A673 (cell line): ENCODE measurements around the gene MYL9. TPM values are rescaled to one million over a fixed set of nuclear protein-coding genes. Genes with fewer than 3 reads are reported as not detected.

Experiments used
- BruUV-seq: library from RNA; stranded (reverse); fragments of 400-500 nt; replicated peaks from 2 replicates; lab custom pipeline; 2021; lab: Mats Ljungman, UMichigan
- CTCF ChIA-PET: fragments of 300-600 bp; sonication (Branson Sonifier 250); formaldehyde crosslinking; loops from one replicate; lab custom pipeline; 2022; ENCODE audit warnings: antibody characterized with exemption; lab: Charles Lee
- POLR2A ChIA-PET: fragments of 300-600 bp; sonication (Branson Sonifier 250); formaldehyde crosslinking; loops from one replicate; lab custom pipeline; 2022; ENCODE audit warnings: antibody characterized with exemption; ENCODE audit not compliant: low non-redundant PET; lab: Charles Lee
- DNase-seq: peaks from one replicate; pipeline ENCODE4 v3.0.0-alpha.2; 2015; ENCODE audit warnings: low spot score
- H3K27ac ChIP-seq: fragments of 200-600 bp; sonication (generic); 2 replicates; pipeline ENCODE4 v1.5.1; 2016; ENCODE audit warnings: mixed run types, low read depth, mild to moderate bottlenecking, mixed read lengths, antibody characterized with exemption, low read length; ENCODE audit not compliant: poor library complexity, severe bottlenecking
- H3K27me3 ChIP-seq: fragments of 200-600 bp; sonication (generic); replicated peaks from 2 replicates; pipeline ENCODE4 v1.6.1; 2017; ENCODE audit warnings: mixed run types, low read depth, mild to moderate bottlenecking, mixed read lengths, antibody characterized with exemption, low read length; ENCODE audit not compliant: insufficient read depth, poor library complexity
- H3K36me3 ChIP-seq: fragments of 200-600 bp; sonication (generic); 2 replicates; pipeline ENCODE4 v1.6.1; 2016; ENCODE audit warnings: mixed run types, mild to moderate bottlenecking, mixed read lengths, antibody characterized with exemption, low read length; ENCODE audit not compliant: insufficient read depth, poor library complexity, severe bottlenecking
- H3K4me1 ChIP-seq: fragments of 200-600 bp; sonication (generic); 2 replicates; pipeline ENCODE4 v1.6.1; 2017; ENCODE audit warnings: mixed run types, mild to moderate bottlenecking, mixed read lengths, antibody characterized with exemption, low read length; ENCODE audit not compliant: insufficient read depth, poor library complexity, severe bottlenecking
- H3K4me3 ChIP-seq: fragments of 200-600 bp; sonication (generic); 2 replicates; pipeline ENCODE4 v1.5.1; 2016; ENCODE audit warnings: low read depth, mixed run types, mild to moderate bottlenecking, mixed read lengths, low read length; ENCODE audit not compliant: poor library complexity, severe bottlenecking
- H3K9me3 ChIP-seq: fragments of 200-600 bp; sonication (generic); 2 replicates; pipeline ENCODE4 v1.6.1; 2016; ENCODE audit warnings: mixed run types, low read depth, mild to moderate bottlenecking, mixed read lengths, antibody characterized with exemption, low read length; ENCODE audit not compliant: poor library complexity, severe bottlenecking
- EZH2 ChIP-seq: fragments of 200-600 bp; sonication (generic); IDR thresholded peaks from 2 replicates; pipeline ENCODE4 v1.6.1; 2017; ENCODE audit warnings: borderline replicate concordance, low read depth, mild to moderate bottlenecking, mixed read lengths, antibody characterized with exemption, low read length; ENCODE audit not compliant: poor library complexity, severe bottlenecking
- intact Hi-C: fragments of 100-400 bp; cut with micrococcal nuclease; formaldehyde crosslinking; loops from one replicate; pipeline ENCODE4 v1.10.0; 2022; ENCODE audit not compliant: unreplicated experiment
- total RNA-seq: library from RNA; stranded (reverse); gene quantifications from 2 replicates; pipeline ENCODE4 v1.2.3, GENCODE V29; 2021
- TF ChIP-seq, protein P1 (sequence below): fragments of 300-800, 200-600 bp; sonication (generic); conservative IDR thresholded peaks from 2 replicates; pipeline ENCODE4 v1.5.1; 2017; ENCODE audit warnings: low read depth, mild to moderate bottlenecking, antibody characterized with exemption, low read length, moderate library complexity, mixed read lengths

Gene MYL9
- total RNA-seq, 1 experiment from 2014 or later: not detected

DNA sequence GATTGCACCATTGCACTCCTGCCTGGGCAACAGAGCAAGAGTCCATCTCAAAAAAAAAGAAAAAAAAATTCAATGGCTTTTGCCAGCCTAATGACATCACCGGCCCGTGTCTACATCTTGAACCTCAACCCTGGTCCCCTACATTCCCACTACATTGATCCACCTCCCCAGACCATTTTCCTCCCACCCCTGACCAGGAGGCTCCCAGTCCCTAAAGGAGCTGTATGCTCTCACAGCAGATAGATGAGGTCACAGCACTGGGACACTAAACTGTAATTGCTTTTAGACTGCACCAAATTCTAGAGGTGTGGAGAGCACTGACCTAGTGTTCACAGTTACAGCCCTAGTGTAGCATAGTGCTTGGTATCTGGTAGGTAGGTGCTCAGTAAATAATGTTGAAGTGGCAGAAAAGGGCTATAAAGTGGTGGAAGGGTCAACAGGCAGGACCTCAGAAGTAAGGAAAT is 42.7 kb downstream of the MYL9 start:
- Histone ChIP-seq H3K9me3 (no peaks in the 10 kb centered on the region), H3K27me3 (no peaks in the 10 kb centered on the region), H3K4me3 (no peak overlapping the region), H3K36me3 (peaks cover 52% of the 10 kb centered on the region), H3K4me1 (peaks cover 23% of the 10 kb centered on the region), H3K27ac (no peak overlapping the region)
- TF ChIP-seq, protein P1, sequence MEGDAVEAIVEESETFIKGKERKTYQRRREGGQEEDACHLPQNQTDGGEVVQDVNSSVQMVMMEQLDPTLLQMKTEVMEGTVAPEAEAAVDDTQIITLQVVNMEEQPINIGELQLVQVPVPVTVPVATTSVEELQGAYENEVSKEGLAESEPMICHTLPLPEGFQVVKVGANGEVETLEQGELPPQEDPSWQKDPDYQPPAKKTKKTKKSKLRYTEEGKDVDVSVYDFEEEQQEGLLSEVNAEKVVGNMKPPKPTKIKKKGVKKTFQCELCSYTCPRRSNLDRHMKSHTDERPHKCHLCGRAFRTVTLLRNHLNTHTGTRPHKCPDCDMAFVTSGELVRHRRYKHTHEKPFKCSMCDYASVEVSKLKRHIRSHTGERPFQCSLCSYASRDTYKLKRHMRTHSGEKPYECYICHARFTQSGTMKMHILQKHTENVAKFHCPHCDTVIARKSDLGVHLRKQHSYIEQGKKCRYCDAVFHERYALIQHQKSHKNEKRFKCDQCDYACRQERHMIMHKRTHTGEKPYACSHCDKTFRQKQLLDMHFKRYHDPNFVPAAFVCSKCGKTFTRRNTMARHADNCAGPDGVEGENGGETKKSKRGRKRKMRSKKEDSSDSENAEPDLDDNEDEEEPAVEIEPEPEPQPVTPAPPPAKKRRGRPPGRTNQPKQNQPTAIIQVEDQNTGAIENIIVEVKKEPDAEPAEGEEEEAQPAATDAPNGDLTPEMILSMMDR: no peak
- TF ChIP-seq EZH2: no peak
- no TSS peak for BruUV-seq
- CTCF ChIA-PET: no interaction called here
- POLR2A ChIA-PET: interaction anchor here (0.6 kb wide), 1 partner anchor 67 kb away, joined by 7 read pairs; no protein-coding TSS in a partner anchor
- intact Hi-C loops: no loop called here
- no peak for DNase-seq

- H3K36me3 ChIP-seq: peaks cover 49% of the 10 kb centered on the region
- peaks cover 23% of the 10 kb centered on the region for H3K4me1 ChIP-seq
- H3K27me3 ChIP-seq: no peaks in the 10 kb centered on the region
- ChIA-PET POLR2A (interaction anchor here (0.8 kb wide), 1 partner anchor 12 kb away, joined by 5 read pairs; the partner anchor contains the start of gene TGIF2), CTCF (interaction anchor here (0.7 kb wide), 1 partner anchor 79 kb away, joined by 3 read pairs; no protein-coding TSS in a partner anchor)
- intact Hi-C loops: loop anchor here (5.0 kb wide), 1 partner anchor 78 kb away; no protein-coding TSS in a partner anchor
- no peaks in the 10 kb centered on the region for H3K9me3 ChIP-seq
- H3K4me3 ChIP-seq: no peak overlapping the region
- BruUV-seq: no TSS peak
- no peak overlapping the region for H3K27ac ChIP-seq
- no peak for TF ChIP-seq EZH2
- TF ChIP-seq, protein P1: no peak
- peak; percentile 97 for DNase-seq
These were observed 44.2 kb downstream of the MYL9 start for GRCh38 chr20:36585410-36586125.

DNA sequence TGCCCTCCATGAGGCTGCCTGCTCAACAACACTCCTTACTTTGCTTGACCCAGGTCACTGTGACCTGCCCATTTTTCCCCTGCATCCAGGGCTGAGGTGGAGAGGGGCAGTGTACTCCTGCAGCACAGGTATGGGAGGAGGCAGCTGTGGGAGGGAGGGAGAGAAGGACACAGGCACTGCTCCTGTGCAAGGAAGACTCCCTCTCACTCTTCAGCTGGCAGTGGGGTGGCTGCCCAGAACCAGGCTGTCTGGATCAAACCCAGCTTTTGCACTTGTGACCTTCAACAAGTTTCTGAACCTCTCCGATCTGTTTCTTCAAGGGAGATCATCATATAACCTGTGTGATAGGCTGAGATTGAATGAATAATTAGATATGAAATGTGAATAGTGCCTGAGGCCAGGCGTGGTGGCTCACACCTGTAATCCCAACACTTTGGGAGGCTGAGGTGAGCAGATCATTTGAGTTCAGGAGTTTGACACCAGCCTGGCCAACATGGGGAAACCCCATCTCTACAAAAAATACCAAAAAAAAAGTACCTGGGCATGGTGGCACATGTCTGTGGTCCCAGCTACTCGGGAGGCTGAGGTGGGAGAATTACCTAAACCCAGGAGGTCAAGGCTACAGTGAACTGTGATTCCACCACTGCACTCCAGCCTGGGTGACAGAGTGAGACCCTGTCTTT is 46.2 kb downstream of the MYL9 start:
- CTCF ChIA-PET: interaction anchor here (0.6 to 0.7 kb wide), 5 partner anchors 11 to 305 kb away, joined by 3 to 8 read pairs (median 5); partner anchors contain the start of gene SLA2
- intact Hi-C loops: loop anchor here (5.0 kb wide), 1 partner anchor 80 kb away; no protein-coding TSS in a partner anchor
- no peak for DNase-seq
- Histone ChIP-seq H3K27ac (no peak overlapping the region), H3K36me3 (peaks cover 53% of the 10 kb centered on the region), H3K4me3 (no peak overlapping the region), H3K27me3 (no peaks in the 10 kb centered on the region), H3K4me1 (peaks cover 29% of the 10 kb centered on the region), H3K9me3 (no peaks in the 10 kb centered on the region)
- no peak for TF ChIP-seq EZH2
- TF ChIP-seq, protein P1: no peak
- no TSS peak for BruUV-seq
- POLR2A ChIA-PET: interaction anchor here (0.6 kb wide), 1 partner anchor 26 kb away, joined by 3 read pairs; no protein-coding TSS in a partner anchor
